Occipital lobe (tissue), 2 donors: Measurements from ENCODE around the gene ACP7. TPM values are rescaled to one million over a fixed set of nuclear protein-coding genes. Genes with fewer than 3 reads are reported as not detected.
"Not testable (repeated sequence)": the region's sequence is repeated elsewhere in the genome, so short reads cannot be mapped to it uniquely, and the experiment has no call there.

ENCODE experiments used
- DNase-seq: peaks from one replicate; lab custom pipeline; 2025; lab: John Stamatoyannopoulos, UW
- total RNA-seq: library from RNA; depleted of rRNA; stranded (reverse); fragments of >200 nt; gene quantifications from one replicate; pipeline ENCODE4 v1.2.3, GENCODE V29; 2014

The ACP7 gene
- total RNA-seq, 1 donor from 2014 or later: not detected

- DNase-seq: no peak
Observed at GRCh38 chr19:39106194-39106593, 22.0 kb downstream of the ACP7 start.

GRCh38 chr19:39109641-39110040, 25.5 kb downstream of the ACP7 start:
- DNase-seq: no peak

GRCh38 chr19:39110263-39110967, 26.2 kb downstream of the ACP7 start:
- DNase-seq: no peak

- DNase-seq: no peak
Observed at GRCh38 chr19:39111593-39112199, 27.5 kb downstream of the ACP7 start.

GRCh38 chr19:39112338-39112890, 28.2 kb downstream of the ACP7 start:
- DNase-seq: no peak

GRCh38 chr19:39113199-39113598, 29.0 kb downstream of the ACP7 start:
- DNase-seq: no peak

- DNase-seq: no peak
Observed at GRCh38 chr19:39115105-39115847, 31.1 kb downstream of the ACP7 start.

- DNase-seq: not testable (repeated sequence)
Observed at GRCh38 chr19:39117023-39117422, 32.9 kb downstream of the ACP7 start.

GRCh38 chr19:39119830-39120229, 35.7 kb downstream of the ACP7 start:
- DNase-seq: no peak

GRCh38 chr19:39122934-39123731, 39.0 kb downstream of the ACP7 start:
- DNase-seq: no peak

GRCh38 chr19:39124136-39124764, 40.1 kb downstream of the ACP7 start:
- DNase-seq: no peak

- no peak for DNase-seq
Observed at GRCh38 chr19:39125199-39125553, 41.0 kb downstream of the ACP7 start.

GRCh38 chr19:39125554-39126311, 41.6 kb downstream of the ACP7 start, which contains the start of gene PAK4:
Gene PAK4, plus strand, starts transcription at chr19:39125786. Its CDS starts 43,768 bp downstream, at chr19:39169554.
- peak; percentile 96 for DNase-seq

GRCh38 chr19:39126312-39127187, 42.4 kb downstream of the ACP7 start:
- DNase-seq: no peak

GRCh38 chr19:39127812-39128515, 43.8 kb downstream of the ACP7 start:
- no peak for DNase-seq

GRCh38 chr19:39128516-39129079, 44.4 kb downstream of the ACP7 start:
- no peak for DNase-seq

GRCh38 chr19:39129116-39129515, 44.9 kb downstream of the ACP7 start:
- no peak for DNase-seq
